ENCODE results near the gene PP2D1.
"Not testable (repeated sequence)": the region's sequence is repeated elsewhere in the genome, so short reads cannot be mapped to it uniquely, and the experiment has no call there.

PP2D1 gene

GRCh38 chr3:20012164-20012563 is at the start of gene PP2D1:
TSS of gene PP2D1 (minus strand) at chr3:20012264. CDS start at chr3:20012072, 192 bp downstream.
- no peak for DNase-seq

DNA sequence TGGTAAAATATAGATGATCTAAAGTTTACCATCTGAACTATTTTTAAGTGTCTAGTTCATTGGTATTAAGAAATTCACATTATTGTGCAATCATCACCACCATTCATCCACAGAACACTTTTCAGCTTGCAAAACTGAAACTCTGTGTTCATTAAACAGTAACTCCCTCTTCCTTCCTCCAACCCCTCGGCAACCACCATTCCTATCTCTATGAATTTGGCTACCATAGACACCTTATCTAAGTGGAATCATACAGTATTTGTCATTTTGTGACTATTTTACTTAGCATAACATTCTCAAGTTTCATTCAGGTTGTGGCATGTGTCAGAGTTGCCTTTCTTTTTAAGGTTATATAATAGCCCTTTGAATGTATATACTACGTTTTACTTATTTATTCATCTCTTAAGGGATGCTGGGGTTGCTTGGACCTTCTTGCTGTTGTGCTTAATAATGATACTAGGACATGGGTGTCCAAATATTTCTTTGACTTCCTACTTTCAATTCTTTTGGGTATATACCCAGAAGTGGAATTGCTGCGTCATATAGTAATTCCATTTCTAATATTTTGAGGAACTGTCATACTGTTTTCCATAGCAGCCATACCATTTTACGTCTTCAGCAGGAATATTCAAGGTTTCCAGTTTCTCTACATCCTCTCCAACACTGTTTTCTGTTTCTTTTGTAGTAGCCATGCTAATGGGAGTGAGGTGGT is 49.1 kb upstream of the PP2D1 start:
- peak; percentile 70 to 79 for DNase-seq

DNA sequence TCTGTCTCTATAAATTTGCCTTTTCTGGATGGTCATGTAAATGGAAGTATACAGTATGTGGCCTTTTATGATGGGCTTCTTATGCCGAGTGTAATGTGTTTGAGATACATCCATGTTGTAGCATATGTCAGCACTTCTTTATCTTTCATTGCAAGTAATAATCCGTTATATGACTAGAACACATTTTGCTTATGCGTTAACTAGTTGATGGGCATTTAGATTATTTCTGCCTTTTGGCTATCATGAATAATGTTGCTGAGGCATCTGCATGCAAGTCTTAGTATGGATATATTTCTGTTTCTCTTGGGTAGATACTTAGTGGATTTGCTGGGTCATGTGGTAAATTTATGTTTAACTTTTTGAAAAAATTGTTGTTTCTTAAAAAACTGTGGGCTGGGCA is 47.9 kb upstream of the PP2D1 start:
- DNase-seq = no peak

- no peak for DNase-seq
These were observed 45.6 kb upstream of the PP2D1 start for GRCh38 chr3:20057612-20058180.

- no peak for DNase-seq
These were observed 44.9 kb upstream of the PP2D1 start for GRCh38 chr3:20056725-20057611.

DNA sequence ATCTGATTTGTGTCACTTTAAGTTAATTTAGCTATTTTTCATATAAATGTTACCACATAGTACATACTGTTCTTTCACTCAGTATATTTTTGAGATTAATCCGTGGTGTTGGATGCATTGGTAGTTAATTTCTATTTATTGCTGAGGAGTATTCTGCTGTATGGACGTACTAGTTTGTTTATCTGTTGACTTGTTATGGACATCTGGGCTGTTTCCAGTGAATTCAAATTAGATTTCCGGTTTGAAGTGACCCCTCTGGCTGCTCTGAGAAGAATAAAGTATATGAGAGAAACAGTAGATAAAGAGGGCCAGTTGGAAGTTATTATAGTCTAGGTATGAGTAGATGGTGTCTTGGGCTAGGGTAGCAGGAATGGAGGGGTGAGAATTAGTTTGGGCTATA is 43.8 kb upstream of the PP2D1 start:
- DNase-seq = no peak

- no peak for DNase-seq
These were observed 43.1 kb upstream of the PP2D1 start for GRCh38 chr3:20055020-20055775.

DNA sequence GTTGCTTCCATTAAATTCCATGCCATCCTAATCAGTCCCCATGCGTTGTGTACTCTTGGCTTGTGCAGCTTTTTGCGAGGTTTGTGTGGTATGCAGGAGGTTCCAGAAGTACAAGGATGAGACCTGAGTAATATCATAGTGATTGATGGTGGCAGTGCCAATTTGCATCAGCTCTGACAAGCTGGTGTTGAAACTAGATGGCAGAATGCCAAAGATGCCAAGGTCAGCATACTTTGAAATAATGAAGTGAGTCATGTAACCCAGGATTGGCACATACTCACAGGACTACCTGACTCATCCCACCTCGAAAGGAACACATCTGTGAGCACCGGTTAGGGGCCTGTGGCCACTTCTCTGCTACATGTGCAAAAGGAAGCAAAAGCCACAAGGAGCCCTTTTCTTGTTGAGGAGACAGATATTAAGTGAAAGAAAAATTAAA is 42.5 kb upstream of the PP2D1 start:
- DNase-seq = peak in 1 of 2 experiments; percentile 30

DNA sequence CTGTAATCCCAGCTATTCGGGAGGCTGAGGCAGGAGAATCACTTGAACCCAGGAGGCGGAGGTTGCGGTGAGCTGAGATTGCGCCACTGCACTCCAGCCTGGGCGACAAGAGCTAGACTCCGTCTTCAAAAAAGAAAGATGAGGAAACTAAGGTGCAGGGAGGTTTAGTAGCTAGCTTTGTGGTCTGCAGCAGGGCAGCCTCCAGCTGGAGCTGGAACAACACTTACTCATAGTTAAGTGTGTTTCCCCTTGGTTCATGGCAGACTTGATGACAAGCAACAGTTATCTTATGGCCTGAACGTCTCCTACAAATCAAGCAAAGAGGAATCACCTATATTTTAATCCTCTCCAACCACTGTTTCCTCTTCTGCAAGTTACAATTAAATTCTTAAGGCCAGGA is 40.8 kb upstream of the PP2D1 start:
- no peak for DNase-seq

GRCh38 chr3:20051123-20051806 is 39.2 kb upstream of the PP2D1 start:
- DNase-seq = no peak

GRCh38 chr3:20047976-20048883 is 36.2 kb upstream of the PP2D1 start:
- DNase-seq = no peak

- DNase-seq = no peak
These were observed 35.3 kb upstream of the PP2D1 start for GRCh38 chr3:20047341-20047779.

GRCh38 chr3:20046556-20046955 is 34.5 kb upstream of the PP2D1 start:
- no peak for DNase-seq

DNA sequence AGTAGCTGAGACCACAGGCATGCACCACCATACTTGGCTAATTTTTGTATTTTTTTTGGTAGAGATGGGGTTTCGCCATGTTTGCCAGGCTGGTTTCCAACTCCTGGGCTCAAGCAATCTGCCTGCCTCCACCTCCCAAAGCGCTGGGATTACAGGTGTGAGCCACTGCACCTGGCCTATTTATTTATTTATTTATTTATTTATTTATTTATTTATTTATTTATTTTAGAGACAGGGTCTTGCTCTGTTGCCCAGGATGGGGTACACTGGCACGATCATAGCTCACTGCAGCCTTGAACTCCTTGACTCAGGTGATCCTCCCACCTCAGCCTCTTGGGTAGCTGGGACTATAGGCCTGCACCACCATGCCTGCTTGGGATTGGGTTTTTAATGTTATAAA is 33.1 kb upstream of the PP2D1 start:
- not testable (repeated sequence) for DNase-seq

DNA sequence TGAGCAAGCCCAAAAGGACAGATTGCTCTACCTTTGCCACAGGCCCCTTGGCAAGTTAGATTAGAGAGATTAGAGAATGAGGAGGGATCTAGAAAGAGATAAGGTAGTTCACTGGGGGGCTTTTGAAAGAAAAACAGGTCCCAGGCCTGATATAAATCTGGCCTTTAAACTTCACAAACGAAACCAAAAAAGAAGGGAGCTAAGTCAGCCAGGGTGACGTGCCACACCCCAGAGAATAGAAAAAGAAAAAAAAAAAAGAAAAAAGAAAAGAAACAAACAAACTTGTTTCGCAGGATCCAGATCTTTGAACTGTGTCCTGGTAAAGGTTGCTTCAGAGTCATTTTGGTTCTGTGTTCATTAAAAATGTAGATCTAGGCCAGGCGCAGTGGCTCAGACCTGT is 31.8 kb upstream of the PP2D1 start:
- no peak for DNase-seq

DNA sequence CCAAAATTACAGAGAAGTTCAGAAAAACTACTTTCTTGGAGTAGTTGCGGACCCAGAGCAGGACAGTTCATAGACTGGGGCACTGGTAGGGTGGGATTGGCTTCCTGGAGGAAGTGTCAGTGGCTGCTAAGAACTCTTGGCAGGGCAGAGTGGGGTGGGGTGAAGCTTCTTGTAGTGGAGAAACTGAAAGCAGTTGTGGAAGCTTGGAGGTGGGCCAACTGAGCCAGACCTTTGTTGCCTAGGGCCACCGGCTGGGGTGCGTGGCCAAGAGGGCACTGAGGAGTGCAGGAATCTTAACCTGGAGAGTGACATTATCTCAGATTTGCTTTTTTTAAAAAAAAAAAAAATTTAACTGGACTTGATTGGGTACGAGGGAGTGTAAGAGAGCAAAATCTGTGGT is 31.3 kb upstream of the PP2D1 start:
- DNase-seq = peak; percentile 33 to 48

- DNase-seq = no peak
These were observed 30.3 kb upstream of the PP2D1 start for GRCh38 chr3:20042331-20042730.

DNA sequence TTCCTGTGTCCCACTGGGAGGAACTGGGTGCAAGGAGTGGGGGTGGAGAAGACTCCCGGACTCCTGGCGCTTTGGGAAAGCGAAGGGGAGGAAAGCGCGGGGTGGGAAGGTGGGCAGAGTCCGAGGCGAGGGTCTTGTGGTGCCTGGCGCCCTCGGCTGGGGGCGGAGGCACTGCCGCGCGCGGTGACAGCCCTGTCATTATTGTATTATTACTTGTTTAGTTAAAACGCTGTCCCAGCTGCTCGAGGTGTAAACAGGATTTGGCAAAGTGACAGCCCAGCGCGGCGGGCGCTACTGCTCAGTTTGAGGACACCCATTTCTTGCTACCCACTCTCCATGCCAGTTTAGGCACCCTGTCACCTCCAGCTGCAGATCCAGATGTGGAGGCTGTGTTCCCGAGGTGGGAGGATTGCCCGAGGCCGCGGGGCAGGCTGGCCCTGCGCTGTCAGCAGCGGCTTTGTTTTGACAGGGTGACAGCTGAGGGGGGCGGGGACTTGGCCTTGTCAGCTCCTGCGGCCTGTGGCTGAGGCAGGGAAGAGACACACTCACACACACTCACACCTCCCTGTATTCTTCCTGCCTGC is 29.2 kb upstream of the PP2D1 start:
- DNase-seq = peak; percentile 79 to 89

GRCh38 chr3:20040548-20041196 is 28.6 kb upstream of the PP2D1 start:
- peak; percentile 67 to 85 for DNase-seq

All from Kasumi-1 (cell line).